ENCODE measurements around the gene COLEC11. TPM values are rescaled to one million over a fixed set of nuclear protein-coding genes. Genes with fewer than 3 reads are reported as not detected.

COLEC11 gene
- total and polyA plus RNA-seq, 2 of the 13 experiments (the other 11 are each of a cell fraction or from before 2014, with no cell fraction given), result 1.5 to 3.0 TPM

DNA sequence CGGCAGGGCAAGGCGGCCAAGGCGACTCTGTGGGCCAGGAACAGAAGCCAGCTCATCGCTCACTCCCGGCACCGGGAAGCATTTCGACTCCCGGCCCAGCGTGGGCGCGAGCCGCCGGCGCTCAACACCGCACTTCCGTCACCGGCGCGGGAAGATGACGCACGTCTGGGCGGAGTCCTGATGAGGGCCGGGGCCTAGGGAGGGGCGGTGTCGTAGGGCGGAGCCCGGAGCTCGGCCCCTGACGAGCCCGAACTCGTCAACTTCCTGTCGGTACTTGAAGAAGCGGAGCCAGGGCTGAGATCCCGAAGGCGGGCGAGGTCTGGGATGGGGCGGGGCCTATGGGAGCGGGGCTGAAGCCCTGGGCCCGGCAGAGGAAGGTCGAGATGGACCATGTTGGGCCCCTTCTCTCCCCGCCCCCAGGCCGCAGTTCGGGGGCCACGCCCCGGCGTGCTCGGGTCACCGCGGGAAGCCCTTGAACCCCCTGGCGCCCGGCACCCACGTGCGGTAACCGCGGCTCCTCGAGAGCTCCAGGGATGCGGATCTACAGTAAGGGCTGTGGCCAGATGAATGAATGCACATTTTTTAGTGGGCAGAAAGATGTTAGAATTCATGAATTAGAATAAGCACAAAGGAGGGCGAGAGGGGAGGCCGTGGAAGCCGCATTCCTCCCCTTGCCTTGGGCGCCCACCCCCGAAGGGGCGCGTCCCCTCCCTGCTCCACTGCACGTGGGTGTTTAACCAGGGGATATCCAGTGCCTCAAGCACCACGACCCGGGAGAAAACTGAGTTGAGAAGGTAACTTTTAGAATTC, 36.5 kb upstream of the COLEC11 start, which contains the start of gene RNASEH1 (continued):
- TF ChIP-seq, protein P1, sequence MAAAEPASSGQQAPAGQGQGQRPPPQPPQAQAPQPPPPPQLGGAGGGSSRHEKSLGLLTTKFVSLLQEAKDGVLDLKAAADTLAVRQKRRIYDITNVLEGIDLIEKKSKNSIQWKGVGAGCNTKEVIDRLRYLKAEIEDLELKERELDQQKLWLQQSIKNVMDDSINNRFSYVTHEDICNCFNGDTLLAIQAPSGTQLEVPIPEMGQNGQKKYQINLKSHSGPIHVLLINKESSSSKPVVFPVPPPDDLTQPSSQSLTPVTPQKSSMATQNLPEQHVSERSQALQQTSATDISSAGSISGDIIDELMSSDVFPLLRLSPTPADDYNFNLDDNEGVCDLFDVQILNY (CRISPR knock-in tag; conservative IDR thresholded peaks at IDR 0.05), result peak; percentile 89
- TF ChIP-seq KAT7 (CRISPR knock-in tag; IDR thresholded peaks at IDR 0.05; ENCODE audit: borderline replicate concordance) (peak; percentile 85; the same call in 1 of the 2 replicates), ZNF230 (CRISPR knock-in tag; IDR thresholded peaks at IDR 0.05) (peak; percentile 98), DMAP1 (CRISPR knock-in tag; IDR thresholded peaks at IDR 0.05) (peak; percentile 99), PAF1 (CRISPR knock-in tag; IDR thresholded peaks at IDR 0.05) (no peak), ARHGAP35 (CRISPR knock-in tag; IDR thresholded peaks at IDR 0.05; ENCODE audit: borderline replicate concordance) (peak; percentile 96), ATF1 (CRISPR knock-in tag; IDR thresholded peaks at IDR 0.05) (peak; percentile 99), SP1 (IDR thresholded peaks at IDR 0.05) (no peak), SP1 (CRISPR knock-in tag; IDR thresholded peaks at IDR 0.05) (peak; percentile 96), PHB2 (IDR thresholded peaks at IDR 0.05; ENCODE audit: partially characterized antibody) (no peak), HDAC2 (CRISPR knock-in tag; IDR thresholded peaks at IDR 0.05) (peak; percentile 91), ZFP1 (CRISPR knock-in tag; IDR thresholded peaks at IDR 0.05) (peak; percentile 81; the same call in 1 of the 2 replicates), ZNF225 (CRISPR knock-in tag; IDR thresholded peaks at IDR 0.05) (peak; percentile 83), U2AF2 (IDR thresholded peaks at IDR 0.05; ENCODE audit: low read depth, low read length) (no peak), SIN3A (IDR thresholded peaks at IDR 0.05; ENCODE audit: borderline replicate concordance, low read depth, low read length) (peak; percentile 99), NRL (CRISPR knock-in tag; IDR thresholded peaks at IDR 0.05; ENCODE audit: borderline replicate concordance) (peak; percentile 99), ZKSCAN5 (CRISPR knock-in tag; IDR thresholded peaks at IDR 0.05) (peak; percentile 13; the same call in 1 of the 2 replicates), ZNF160 (CRISPR knock-in tag; IDR thresholded peaks at IDR 0.05) (peak; percentile 5)
- TF ChIP-seq, protein P2, sequence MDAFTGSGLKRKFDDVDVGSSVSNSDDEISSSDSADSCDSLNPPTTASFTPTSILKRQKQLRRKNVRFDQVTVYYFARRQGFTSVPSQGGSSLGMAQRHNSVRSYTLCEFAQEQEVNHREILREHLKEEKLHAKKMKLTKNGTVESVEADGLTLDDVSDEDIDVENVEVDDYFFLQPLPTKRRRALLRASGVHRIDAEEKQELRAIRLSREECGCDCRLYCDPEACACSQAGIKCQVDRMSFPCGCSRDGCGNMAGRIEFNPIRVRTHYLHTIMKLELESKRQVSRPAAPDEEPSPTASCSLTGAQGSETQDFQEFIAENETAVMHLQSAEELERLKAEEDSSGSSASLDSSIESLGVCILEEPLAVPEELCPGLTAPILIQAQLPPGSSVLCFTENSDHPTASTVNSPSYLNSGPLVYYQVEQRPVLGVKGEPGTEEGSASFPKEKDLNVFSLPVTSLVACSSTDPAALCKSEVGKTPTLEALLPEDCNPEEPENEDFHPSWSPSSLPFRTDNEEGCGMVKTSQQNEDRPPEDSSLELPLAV (CRISPR knock-in tag; conservative IDR thresholded peaks at IDR 0.05; ENCODE audit: low read depth), result peak; percentile 82; the same call in 1 of the 2 replicates
- TF ChIP-seq, protein P3, sequence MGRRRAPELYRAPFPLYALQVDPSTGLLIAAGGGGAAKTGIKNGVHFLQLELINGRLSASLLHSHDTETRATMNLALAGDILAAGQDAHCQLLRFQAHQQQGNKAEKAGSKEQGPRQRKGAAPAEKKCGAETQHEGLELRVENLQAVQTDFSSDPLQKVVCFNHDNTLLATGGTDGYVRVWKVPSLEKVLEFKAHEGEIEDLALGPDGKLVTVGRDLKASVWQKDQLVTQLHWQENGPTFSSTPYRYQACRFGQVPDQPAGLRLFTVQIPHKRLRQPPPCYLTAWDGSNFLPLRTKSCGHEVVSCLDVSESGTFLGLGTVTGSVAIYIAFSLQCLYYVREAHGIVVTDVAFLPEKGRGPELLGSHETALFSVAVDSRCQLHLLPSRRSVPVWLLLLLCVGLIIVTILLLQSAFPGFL (CRISPR knock-in tag; IDR thresholded peaks at IDR 0.05), result no peak; the same call in 1 of the 2 replicates
- TF ChIP-seq, protein P4, sequence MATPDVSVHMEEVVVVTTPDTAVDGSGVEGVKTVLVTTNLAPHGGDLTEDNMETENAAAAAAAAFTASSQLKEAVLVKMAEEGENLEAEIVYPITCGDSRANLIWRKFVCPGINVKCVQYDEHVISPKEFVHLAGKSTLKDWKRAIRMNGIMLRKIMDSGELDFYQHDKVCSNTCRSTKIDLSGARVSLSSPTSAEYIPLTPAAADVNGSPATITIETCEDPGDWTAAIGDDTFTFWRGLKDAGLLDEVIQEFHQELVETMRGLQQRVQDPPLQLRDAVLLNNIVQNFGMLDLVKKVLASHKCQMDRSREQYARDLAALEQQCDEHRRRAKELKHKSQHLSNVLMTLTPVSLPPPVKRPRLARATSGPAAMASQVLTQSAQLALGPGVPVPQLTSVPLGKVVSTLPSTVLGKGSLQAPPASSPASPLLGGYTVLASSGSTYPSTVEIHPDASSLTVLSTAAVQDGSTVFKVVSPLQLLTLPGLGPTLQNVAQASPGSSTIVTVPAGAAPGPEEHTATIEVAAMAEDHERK (CRISPR knock-in tag; IDR thresholded peaks at IDR 0.05; ENCODE audit: low read depth), result no peak; the same call in none of the 2 replicates
- TF ChIP-seq, protein P5, sequence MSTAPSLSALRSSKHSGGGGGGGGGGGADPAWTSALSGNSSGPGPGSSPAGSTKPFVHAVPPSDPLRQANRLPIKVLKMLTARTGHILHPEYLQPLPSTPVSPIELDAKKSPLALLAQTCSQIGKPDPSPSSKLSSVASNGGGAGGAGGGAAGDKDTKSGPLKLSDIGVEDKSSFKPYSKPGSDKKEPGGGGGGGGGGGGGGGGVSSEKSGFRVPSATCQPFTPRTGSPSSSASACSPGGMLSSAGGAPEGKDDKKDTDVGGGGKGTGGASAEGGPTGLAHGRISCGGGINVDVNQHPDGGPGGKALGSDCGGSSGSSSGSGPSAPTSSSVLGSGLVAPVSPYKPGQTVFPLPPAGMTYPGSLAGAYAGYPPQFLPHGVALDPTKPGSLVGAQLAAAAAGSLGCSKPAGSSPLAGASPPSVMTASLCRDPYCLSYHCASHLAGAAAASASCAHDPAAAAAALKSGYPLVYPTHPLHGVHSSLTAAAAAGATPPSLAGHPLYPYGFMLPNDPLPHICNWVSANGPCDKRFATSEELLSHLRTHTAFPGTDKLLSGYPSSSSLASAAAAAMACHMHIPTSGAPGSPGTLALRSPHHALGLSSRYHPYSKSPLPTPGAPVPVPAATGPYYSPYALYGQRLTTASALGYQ (CRISPR knock-in tag; IDR thresholded peaks at IDR 0.05), result peak; percentile 95
- TF ChIP-seq, protein P6, sequence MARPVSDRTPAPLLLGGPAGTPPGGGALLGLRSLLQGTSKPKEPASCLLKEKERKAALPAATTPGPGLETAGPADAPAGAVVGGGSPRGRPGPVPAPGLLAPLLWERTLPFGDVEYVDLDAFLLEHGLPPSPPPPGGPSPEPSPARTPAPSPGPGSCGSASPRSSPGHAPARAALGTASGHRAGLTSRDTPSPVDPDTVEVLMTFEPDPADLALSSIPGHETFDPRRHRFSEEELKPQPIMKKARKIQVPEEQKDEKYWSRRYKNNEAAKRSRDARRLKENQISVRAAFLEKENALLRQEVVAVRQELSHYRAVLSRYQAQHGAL (CRISPR knock-in tag; IDR thresholded peaks at IDR 0.05; ENCODE audit: not compliant biosample characterization), result peak; percentile 68
